Stimulated activated CD8-positive, alpha-beta memory T cell treated with anti-CD3 and anti-CD28 coated beads, Interleukin-4, amount 100 ng/mL, for 24 hours (primary cell): ENCODE data around the gene EIF2AK2.
"Not testable (repeated sequence)": the region's sequence is repeated elsewhere in the genome, so short reads cannot be mapped to it uniquely, and the experiment has no call there.

ENCODE experiments used
- DNase-seq: peaks from one replicate; pipeline ENCODE4 v3.0.0-alpha.2; 2020; ENCODE audit warnings: low read depth

Gene EIF2AK2

DNA sequence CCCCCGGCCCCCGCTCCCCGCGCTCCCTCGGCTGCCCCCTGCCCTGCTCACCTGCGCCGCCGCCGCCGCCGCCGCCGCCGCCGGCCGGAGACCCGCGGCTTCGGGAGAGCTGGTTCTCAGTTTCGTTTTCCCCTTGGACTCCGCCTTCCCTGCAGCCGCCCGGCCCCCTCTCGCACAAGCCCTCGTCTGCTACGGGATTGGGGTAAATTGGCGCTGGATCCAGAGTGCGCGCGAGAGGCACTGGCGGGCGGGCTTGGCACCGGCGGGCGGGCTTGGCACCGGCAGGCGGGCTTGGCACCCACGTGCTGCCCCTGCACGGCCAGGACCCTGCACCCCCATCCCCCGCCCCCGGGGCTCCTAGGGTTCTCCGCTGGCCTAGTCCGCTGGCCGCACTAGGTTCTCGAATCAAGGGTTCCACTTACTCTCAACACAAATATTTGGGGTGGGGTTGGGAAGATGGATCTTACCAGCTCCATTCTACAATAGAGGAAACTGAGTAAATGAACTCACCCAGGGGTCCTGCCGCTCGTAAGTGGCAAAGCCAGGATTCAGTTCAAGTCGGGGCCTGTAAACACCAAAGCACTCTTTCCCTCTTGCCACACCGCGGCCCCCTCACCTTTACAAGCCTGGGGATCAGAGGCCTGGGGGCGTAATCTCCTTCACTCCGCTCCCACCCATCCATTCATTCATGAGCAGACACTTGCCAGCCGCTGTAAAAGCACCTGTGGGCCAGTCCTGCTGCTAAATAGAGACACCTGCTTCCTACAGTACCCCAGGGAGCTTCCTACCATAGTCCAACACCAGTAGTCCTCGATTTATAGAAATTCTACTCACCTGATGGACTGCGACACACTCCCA, at the start of gene EIF2AK2:
Gene EIF2AK2, minus strand, starts transcription at position 124 of the 858 bp plus-strand sequence. CDS start 9,174 bp downstream, outside the sequence.
- peak; percentile 53 for DNase-seq

DNA sequence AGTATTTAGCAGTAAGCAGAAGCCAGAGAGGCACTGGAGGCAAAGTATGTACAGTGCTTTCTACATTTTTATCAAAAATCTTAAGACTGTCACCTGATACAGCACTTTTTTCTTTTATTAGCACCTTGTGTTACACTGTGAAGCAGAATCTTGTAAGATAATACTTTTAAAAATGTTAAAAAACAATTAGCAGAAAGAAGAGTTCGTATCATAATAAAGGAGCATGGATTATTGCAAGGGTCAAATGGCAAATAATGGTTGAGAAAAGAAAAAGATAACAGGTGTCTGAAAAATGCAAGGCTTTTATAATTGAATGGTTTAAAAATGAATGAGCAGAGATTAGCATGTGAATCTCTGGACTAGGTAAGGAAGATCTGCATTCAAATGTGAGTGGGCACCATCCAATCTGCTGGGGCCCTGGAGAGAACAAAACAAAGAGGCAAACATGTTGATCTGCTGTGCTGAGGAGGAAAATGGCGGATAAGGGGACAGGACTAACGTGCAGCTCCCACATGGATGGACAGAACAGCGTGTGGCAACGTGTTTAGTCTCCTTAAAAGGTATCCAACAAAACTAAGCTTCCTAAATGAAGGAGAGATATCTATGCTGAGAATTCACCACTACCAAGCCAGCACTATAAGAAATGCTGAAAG, 49.0 kb upstream of the EIF2AK2 start:
- DNase-seq = no peak

DNA sequence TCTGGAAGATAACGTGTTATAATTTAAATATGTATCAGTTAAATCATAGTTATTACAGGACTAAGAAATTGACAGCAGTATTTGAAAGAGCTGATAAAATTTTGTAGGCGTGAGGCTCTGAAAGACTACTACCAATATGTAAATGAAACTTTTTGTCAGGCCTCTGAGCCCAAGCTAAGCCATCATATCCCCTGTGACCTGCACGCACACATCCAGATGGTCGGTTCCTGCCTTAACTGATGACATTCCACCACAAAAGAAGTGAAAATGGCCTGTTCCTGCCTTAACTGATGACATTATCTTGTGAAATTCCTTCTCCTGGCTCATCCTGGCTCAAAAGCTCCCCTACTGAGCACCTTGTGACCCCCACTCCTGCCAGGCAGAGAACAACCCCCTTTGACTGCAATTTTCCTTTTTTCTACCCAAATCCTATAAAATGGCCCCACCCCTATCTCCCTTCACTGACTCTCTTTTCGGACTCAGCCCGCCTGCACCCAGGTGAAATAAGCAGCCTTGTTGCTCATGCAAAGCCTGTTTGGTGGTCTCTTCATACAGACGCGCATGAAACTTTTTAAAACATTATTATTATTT, 48.4 kb upstream of the EIF2AK2 start:
- not testable (repeated sequence) for DNase-seq

DNA sequence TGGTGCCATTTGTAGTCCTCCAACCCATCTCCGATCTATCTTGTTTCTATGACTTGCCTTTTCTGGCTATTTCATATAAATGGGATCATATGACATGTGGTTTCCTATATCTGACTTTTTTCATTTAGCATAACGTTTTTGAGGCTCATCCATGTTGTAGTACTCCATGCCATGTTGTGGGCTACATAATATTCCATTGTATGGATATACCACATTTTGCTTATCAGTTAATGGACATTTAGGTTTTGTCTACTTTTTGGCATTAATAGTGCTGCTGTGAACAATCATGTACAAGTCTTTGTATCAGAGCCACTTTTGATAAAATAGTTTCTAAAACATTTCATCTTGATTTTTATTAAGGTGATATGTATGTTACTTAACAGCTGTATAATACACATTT, 46.9 kb upstream of the EIF2AK2 start:
- DNase-seq = no peak

DNA sequence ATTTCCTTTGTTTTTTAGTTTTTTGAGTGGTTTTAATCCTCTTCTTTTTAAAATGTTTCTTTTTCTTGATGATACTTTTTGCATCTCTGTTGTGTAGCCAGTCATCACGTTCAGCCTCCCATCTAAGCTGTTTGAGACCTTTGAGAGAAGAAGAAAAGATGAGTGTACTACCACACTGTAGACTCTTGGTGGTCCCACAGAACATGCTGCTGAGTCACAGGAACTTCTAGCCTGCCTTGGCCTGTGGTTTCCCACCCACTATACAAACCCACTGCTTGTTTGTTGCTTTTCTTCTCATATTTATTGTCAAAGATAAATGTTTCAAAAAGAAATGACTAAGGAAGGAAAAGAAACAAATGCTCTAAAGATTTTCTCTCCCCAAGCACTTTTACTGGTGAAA, 45.0 kb upstream of the EIF2AK2 start:
- peak; percentile 20 for DNase-seq

DNA sequence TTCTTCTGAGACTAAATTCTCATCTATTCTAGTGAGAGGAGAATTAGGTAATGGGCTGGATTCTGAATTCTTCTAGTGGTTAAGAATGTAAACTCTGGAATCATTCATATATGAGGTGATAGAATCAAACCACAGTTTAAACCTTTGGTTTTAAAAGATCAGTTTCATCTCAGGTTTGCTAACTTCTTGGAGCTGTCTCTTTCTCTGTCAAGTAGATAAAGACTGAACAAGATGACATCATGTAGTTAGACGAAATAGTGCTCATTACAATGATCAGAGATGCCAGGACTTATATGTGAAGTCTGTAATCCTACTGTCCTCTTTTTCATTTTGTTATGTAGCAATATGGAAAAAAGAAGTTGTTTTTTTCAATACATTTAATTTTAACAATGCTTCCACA, 44.4 kb upstream of the EIF2AK2 start:
- no peak for DNase-seq

DNA sequence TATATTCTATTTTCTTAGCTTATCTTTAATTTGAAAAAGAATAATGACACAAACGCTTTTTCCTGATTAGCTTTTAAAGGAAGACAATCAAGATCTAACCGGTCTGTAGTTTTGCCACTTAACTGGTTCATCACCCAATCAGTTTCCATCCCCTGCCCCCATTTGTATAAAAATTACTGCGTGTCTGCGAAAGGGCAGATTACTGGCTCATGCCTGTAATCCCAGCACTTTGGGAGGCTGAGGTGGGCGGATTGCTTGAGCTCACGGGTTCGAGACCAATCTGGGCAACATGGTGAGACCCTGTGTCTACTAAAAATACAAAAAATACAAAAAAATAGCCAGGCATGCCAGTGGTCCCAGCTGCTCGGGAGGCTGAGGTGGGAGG, 41.9 kb upstream of the EIF2AK2 start:
- no peak for DNase-seq

DNA sequence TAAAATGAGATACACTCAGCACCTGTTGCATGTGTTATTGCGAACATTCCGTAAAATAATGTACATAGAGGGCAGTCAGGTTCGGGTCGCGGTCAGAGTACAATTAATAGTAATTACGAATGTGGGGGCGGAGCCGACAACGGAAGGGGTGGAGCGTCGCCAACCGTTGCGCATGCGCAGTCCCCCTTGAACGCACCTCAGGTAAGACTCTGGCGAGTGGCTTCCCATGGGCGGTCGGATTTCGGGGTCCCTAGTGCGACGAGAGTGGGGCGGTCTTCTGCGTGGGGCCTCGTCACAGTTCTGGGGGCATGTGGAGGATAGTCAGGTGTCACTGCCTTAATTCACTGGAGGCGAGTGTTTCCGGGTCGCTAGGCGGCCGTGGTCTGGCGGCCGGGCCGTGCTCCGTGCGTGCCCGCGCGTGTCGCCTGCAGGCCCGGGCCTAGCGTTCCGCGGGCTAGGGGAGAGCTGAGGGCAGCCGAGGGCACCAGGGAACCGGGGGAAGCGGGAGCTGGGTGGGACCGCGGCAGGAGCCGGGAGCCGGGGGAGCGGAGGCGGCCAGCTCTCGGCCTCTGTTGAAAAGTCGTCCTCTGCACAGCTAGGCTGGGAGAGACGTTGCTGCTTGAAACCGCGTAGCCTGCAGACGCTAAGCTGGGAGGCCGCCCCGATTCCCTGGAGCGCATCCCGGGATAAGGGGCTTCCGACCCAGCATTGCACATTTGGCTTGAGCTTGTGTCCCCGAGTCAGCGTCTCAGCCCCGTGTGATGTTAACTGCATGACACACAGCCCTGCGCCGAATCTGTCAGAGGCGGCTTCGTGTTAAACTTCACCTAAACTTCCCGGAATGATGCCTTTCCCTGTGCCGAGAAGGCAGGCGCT, 39.8 kb upstream of the EIF2AK2 start, which contains the start of gene CEBPZOS:
Gene CEBPZOS, plus strand, starts transcription at position 177 of the 876 bp plus-strand sequence. CDS start 3,209 bp downstream, outside the sequence.
- DNase-seq = peak; percentile 83

DNA sequence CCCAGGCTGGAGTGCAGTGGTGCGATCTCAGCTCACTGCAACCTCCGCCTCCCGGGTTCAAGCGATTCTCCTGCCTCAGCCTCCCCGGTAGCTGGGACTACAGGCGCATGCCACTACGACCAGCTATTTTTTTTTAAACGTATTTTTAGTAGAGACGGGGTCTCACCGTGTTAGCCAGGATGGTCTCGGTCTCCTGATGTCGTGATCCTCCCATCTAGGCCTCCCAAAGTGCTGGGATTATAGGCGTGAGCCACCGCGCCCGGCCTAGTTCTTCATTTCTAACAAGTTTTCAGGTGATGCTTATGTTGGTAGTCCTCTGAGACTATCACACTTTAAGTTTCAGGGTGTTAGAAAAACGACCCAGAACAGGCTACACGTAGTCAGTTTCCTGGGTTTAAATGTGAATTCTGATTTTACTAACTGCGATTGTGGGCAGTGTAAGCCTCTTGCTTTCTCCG, 39.1 kb upstream of the EIF2AK2 start:
- not testable (repeated sequence) for DNase-seq

DNA sequence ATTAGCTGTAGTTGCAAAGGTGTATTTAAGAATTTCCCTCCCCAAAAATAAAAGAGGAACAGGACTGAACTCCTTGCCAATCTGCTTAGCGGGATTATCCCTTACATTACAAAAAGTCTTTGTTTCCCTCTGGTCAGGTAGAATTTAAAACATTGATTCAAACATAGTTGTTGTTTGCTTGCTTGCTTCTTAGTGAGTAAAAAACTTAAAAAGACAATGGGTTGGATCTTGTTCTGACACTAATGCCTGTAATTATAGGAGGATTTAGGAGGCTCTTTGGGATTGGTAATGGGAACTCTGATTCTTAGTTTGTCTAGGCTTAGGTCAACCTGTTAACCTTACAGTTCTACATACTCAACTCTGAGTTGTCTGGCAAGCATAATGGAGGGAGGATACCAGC, 35.8 kb upstream of the EIF2AK2 start:
- DNase-seq = no peak

DNA sequence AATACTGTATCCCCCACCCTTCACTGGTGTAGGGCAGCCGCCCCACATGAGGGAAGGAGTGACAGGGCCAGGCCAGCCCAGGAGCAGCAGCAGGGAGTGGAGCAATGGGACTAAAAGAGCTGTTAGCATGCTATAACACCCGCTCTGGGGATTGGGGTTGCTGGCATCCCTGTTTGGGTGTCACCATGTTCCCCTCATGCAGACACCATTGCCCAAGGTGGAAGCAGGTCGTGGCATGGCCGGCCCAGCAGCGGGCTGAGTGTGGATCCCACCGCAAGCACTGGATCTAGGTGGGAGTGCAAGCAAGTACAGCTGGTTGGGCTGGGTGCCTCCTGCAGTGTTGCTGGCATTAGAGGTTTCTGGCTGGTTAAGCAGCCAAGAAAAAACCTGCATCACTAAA, 35.0 kb upstream of the EIF2AK2 start:
- no peak for DNase-seq

DNA sequence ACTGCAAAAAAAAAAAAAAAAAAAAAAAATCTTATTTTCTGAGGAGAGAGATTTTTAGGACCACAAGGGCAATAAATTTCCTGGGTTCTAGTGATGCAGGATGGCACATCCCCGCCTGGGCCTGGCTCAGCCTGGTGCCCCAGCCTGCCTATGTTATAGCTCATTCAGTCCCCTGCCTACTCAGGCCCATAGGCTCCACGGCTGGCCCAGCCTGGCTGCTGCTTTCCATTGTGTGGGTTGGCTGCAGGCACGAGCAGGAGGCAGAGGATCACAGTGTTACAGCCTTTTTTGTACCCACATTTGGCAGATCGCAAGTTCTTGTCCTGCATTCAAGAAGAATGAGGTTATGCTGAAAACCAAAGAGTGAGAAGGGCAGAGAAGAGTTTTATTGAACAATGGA, 34.5 kb upstream of the EIF2AK2 start:
- DNase-seq = no peak

DNA sequence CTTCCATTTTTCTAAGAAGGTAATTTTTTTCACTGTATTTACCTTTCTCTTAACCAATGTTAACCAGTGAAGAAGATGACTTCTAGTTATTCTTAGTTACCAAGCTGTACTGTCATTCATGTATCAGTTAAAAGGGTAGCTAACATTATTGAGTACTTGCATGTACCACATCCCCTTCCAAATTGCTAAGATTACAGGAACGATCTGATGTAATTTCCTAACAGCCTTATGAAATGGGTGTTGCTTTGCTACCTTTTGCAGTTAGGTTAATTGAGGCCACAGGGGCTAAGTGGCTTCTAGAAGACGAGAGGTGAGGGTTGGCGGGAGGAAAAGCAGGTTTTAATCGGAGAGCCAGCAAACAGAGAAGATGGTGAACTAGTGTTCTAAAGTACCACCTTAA, 33.5 kb upstream of the EIF2AK2 start:
- DNase-seq = no peak

DNA sequence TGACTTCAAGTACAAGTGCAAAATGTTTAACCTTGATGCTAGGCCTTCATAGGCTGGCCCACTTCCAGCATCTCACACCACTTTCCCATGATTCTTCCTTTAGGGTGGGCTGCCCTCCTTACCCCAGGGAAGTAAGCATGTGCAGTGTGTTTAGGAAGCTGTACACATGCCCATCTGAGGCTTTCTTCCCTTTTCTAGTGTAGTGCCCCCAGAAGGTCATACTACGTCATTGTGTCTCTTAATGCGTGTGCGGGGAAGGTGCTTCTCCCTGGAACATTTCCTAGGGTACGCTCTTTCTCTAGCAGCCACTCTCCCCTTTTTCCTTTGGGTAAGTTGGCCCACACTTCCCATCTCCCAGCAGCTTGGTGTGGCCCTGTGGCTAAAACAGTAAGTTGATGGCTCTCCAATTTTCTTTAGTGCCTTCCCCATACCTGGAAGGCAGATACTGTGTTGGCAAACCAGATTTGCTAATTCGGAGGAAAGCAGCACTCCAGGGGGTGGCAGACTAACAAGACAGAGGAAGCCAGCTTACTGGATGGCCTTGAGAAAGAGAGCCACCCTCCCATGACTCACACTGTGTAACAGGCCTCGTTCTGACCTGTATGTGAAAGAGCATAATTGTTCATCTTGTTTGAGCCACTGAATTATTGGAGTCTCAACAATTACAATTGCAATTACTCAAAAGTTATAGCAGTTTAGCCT, 32.8 kb upstream of the EIF2AK2 start:
- DNase-seq = no peak

DNA sequence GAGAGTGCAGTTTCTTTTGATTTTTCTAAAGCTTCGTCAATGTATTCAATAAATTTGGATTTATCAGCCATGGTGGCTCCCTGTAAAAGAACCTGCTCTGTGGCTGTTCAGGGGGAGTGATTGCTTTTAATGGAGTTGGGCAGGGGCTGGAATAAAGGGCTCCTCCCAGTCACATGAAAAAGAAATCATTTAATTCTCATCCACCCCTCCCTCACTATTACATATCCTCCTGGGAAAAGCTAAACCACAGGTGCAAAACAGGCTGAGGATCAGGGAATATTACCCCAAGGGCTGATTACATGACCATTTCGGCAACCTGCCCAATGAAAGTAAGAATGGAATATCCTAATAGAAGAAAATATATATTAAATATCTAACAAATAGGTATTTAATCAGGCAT, 31.8 kb upstream of the EIF2AK2 start, which contains the start of gene SULT6B1:
Gene SULT6B1, minus strand, starts transcription at position 101 of the 400 bp plus-strand sequence. Its CDS starts 30 bp downstream, at position 71.
- DNase-seq = no peak

DNA sequence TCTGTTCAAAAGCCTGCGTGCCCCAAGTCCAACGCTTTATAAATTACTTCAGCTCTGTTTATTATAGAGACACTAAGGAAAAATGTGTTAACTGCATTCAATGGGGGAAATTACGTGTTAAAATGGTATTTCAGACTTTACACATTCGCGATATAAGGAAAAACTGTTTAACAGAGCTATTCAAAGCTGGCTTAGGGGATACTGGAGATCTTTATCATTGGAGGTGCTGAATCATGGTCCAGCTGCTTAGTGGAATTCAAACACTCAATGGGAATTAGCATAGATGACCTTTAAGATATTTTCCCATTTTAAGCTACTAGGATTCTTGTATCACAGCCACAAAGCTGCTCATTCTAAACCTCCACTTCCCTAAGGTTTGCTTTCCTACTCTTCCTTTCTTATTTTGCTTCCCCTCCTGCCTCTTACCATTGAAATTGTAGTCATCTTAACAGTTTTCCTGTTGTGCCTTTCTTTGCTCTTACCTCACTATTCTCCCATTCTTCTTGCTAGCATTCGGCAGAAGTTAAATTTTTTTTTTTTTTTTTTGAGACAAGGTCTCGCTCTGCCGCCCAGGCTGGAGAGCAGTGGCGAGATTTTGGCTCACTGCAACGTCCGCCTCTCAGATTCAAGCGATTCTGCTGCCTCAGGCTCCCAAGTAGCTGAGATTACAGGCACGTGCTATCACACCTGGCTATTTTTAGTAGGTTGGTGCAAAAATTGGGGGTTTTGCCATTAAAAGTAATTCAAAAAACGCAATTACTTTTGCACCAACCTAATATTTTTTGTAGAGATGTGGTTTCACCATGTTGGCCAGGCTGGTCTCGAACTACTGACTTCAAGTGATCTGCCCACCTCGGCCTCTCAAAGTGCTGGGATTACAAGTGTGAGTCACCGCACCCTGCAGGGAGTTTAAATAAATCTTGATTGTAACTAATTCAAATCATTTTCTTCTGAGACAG, 25.2 kb upstream of the EIF2AK2 start:
- DNase-seq = no peak

DNA sequence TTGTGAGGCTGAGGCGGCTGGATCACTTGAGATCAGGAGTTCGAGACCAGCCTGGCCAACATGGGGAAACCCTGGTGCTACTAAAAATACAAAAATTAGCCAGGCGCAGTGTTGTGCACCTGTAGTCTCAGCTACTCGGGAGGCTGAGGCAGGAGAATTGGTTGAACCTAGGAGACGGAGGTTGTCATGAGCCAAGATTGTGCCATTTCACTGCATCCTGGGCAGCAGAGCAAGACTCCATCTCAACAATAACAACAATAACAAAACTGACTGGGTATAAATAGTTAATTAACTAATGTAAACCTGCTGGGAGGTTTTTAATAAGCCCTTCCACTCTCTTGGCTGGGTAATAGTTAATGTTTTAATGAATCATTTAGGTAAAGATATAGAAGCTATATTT, 23.9 kb upstream of the EIF2AK2 start:
- no peak for DNase-seq

DNA sequence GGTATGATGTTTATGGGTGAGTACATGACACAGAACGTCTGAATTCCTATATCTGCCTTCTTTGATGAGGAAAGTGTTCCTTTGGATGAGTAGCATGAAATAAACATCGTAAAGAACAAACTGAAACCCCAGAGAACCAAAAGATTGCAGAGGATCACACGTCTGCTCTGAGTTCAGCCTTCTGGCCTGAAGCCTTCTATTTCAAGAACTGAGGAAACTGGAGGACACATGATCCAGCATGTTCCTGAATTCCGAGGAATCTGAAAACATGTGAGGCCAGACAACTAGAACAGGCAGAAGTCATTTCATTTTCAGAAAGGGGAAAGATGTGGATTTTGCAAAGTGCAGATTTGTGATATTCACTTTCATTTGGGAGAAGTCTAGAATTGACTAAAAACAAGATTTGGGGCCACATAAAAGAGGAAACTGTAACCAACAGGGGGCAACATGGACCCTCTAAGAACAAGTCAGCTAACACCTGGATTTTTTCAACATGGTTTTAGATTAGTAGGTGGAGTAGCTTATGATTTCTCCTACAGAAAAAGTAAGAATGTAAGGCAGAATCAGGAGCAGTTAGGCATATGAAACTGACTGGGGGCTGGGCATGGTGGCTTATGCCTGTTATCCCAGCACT, 23.3 kb upstream of the EIF2AK2 start:
- DNase-seq = no peak

DNA sequence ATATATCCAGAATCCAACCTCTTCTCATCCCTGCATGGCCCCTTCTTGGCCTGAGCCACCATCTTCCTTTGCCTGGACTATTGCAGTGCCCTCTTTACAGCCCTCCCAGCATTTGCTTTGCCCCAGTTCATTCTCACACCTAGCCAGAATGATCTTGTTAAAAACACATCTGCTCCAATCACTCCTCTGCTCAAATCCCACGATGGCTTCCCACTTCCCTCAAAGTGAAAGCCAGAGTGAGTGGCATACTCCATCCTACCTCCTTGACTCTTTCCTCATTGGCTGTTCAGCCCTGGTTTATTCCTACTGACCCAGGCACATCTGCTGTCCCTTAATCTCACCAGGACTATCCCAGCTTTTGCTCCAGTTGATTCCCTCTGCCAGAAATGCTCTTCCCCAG, 17.0 kb upstream of the EIF2AK2 start:
- DNase-seq = no peak

DNA sequence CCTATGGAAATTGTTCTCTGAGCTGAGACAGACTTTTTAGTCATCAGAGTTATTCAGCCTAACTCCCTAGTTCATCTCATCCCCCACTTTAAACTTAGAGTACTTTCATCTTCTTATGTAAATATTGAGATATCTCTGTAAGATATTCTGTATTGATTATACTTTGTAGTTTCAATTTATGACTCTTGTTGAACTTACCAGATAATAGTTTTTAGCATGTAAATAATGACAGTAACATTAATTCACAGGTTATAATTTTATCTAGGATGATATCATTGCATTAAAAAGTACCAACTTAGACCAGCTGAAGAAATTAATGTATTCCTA, 14.8 kb upstream of the EIF2AK2 start:
- no peak for DNase-seq
